Hippocampal formation (tissue), 2 donors: ENCODE results near the gene MAPRE2.
A peak's percentile ranks its signal among the peaks of the same experiment; 100 is the strongest.
"Not testable (repeated sequence)": the region's sequence is repeated elsewhere in the genome, so short reads cannot be mapped to it uniquely, and the experiment has no call there.

Source experiments
- DNase-seq, 2 donors: peaks; one replicate each; lab custom pipeline; 2025; lab: John Stamatoyannopoulos, UW

MAPRE2 gene

DNA sequence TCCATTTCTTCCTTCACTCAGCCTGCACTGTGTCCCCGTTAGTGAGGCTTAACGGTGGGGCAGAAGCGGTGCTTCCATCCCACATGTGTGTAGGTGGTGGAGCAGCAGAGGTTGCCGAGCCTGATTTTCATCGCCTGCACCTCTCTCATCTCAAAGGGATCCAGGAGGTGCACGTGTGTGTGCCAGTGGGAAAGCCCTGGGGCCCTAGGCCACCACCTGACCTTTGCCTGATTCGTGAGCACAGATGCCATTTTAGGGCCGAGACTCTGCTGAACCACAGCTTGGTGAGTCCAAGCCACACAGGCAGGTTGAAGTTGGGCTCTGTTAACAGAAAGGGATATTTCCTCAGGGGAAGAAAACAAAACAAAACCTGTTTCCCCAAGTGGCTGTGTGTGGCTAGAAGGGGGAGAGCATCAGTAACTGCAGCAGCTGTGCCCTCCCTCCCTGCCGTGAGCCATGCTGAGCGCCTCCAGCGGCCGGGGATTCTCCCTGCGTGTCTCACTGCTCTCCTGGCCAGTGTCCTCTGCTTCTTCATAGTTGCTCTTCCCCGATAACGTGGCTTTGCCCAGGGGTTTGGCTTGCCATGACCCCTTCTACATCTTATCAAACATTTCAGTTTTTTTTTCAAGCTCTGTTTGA is 81.5 kb downstream of the MAPRE2 start:
- peak; percentile 42 to 45 for DNase-seq

DNA sequence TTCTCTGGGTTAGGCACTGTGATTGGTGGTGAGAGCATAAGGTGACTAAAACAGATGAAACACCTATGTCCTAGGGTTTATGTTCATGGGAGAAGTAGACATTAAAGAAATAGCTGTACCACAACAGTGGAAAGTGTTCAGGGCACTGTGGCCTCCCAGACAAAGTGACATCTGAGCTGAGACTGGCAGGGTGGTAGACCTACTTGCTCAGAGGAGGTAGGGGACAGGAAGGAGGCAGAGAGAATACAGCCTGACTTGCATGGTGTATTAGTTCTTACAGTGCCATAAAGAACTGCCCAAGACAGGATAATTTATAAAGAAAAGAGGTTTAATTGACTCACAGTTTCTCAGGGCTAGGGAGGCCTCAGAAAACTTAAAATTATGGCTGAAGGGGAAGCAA is 82.6 kb downstream of the MAPRE2 start:
- no peak for DNase-seq

DNA sequence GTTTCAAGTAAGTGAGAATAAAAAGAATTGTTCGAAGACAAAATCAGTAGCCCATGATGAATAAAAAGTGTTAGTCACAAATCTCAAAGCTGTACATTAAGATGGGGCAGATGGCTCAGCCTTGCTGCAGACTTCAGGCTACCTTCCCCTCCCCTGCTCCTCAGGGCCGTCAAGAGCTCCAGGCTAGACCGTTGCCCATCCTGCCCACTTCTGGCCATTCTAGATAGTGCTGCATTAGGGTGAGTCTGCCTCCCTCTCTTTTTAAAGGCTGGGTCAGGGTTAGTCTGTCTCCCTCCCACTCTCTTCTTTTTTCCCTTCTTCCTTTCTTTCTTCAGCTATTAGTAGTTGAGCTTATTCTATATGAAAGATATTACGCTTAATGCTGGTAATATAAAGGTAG is 86.0 kb downstream of the MAPRE2 start:
- DNase-seq = no peak

DNA sequence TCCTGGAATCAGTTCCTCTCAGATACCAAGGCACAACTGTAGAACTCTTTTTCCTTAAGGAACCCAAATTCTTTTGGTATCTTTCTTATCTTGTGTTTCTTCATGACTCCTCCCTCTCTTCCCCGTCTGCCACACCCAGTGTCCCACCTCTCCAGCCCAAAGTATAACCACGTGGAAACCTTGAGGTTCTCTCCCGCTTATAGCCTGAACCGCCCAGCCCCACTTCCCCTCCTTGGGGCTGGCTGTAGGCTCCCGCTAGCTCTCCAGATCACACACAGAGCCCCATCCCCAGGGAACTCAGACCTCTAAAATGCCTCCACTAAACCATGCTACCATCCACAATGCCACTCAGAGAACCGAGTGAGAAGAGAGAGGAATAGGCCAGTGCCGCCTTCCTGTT is 87.5 kb downstream of the MAPRE2 start:
- DNase-seq = no peak

DNA sequence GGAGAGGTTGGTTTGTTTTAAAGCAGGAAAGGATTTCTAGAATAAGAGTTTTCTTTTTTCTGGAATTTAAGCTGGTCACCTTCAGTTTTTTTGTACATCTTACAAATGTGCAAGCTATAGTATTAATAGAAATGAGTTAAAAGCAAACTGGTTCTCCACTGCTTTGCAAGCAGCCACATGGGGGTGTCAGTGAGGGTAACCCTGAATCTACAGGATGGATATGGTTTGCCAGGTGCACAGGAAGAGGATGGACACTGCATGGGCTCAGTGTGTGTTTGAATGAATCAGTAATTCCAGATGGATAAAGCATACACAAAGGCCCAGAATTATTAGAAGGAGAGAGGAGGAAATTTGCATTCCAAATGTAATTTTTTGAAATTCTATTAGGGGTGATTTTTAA is 89.0 kb downstream of the MAPRE2 start:
- DNase-seq = no peak

DNA sequence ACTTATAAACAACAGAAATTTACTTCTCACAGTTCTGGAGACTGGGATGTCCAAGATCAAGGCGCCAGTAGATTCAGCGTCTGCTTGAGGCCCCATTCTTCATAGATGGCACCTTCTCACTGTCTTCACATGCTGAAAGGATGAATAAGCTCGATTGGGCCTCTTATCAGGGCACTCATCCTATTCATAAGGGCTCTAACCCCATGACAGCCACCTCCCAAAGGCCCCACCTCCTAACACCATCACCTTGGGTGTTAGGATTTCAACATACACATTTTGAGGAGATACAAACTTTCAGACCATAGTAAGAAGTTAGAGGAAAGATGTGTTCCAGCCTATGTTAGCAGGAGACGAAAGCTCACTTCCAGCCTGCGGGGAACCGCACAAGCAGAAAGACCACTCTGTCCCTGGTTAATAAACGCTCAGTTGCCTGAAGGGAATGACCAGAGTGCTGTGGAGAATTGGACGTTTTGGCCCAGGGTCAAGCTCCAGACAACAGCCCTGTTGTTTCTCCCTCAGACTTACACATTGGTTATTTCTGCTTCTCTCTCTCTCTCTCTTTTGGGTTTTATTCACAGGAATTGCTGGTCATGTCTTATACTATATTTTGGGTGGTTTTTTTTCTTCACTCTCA is 90.3 kb downstream of the MAPRE2 start:
- DNase-seq = peak; percentile 61 to 80

DNA sequence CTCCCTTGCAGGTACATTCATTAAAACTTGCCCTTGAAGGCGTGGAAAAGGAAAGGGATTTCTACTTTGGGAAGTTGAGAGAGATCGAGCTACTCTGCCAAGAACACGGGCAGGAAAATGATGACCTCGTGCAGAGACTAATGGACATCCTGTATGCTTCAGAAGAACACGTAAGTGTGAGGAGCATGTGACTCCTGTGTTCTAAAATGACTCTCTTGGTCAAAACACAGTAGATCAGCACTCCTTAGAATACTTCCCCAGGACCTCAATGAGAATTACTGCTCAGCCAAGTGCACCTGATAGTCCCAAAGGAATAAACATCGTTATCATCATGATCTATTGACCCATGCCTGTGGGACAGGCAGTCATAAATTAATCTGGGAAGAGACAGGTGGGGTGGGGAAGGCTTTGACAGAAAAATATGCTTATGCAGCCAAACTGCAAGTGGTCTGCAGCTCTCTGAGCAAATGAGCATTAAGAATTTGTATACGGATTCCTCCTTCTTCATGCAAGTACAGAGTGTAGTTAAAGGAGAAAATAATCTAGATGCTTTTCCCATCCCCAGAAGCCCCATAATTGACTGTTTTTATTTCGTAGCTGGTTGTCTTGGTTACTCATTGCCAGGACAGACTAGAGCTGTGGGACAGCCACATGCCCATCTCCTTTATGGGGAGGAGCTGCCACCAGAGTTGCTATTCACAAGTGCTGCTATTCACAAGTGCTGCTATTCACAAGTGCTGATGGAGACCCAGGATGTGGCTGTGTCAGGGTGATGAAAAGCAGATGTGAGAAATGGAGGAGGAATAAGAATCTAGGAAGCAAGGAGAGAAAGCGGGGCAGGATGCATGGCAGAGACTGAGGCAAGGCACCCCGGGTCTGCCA is 91.0 kb downstream of the MAPRE2 start:
- DNase-seq = no peak

DNA sequence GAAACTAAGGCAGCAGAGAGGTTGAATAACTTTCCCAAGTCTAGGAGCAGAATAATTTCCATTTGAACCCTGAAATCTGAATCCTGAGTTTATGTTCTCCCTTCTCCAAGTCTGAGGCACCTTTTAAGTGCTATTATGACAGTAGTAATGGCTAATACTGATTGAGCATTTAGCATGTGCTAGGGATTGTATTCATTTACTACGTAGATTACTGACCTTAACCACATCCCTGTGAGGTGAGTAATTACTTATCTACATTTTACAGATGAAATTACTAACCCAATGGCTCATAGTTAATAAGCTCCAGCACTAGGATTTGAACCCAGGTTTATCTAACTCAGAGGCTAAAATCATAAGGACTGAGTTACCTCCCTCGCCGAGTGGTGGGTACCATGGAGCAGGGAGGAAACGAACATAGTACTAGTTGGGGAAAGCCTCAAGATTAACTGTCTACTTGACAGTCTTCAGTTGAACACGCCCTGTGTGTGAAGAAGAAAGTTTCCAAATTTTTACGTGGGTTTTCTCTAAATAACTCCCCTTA is 93.0 kb downstream of the MAPRE2 start:
- no peak for DNase-seq

DNA sequence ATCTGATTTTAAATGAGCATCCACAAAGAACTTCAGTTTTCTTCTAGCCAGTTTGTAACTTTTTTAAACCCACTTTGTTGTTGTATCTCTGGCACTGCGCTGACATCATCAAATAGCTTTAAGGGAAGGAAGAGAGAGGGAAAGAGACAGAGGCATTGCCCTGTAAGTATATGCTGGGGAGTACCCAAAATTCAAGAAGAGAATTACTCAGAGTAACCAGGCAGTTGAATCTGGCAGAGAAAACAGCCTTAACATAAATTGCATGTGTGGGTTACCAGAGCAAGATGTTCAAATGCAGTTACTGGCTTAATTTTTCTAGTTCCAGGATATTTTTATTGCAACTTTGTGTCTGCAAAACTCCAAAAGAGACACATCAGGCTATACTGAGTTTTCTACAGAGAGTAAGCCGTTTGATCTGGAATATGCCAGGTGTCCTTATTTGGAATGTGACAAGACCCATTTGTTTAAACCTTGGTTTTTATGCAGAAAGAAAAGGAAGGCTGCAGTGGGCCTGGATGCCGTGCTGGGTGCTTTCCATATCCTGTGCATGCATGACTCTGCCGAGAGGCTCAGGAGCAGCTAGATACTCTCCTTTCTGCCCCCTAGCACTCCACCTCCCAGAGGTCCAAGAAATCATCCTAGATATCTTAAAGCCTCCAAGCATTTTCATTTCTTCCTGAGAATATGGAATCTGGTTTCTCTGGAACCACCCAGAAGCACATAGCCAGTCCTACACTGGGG is 93.7 kb downstream of the MAPRE2 start:
- DNase-seq = no peak

DNA sequence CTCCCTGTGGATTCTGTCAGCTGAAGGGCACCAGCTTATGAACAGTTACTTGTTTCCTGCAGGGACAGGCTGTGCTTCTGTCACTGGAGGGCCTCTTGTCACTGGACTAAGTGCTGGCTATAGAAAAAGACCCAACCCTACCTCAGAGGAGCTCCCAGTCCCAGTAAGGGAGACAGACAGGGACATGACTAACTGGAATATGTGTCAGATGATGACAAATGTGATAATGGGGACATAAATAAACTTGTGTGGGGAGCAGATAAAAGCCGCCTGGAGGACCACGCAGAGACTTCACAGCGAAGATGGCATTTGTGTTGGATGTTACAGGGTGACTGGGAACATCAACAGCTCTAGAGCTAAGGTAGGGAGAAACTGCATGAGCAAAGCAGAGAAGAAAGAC is 95.0 kb downstream of the MAPRE2 start:
- no peak for DNase-seq

DNA sequence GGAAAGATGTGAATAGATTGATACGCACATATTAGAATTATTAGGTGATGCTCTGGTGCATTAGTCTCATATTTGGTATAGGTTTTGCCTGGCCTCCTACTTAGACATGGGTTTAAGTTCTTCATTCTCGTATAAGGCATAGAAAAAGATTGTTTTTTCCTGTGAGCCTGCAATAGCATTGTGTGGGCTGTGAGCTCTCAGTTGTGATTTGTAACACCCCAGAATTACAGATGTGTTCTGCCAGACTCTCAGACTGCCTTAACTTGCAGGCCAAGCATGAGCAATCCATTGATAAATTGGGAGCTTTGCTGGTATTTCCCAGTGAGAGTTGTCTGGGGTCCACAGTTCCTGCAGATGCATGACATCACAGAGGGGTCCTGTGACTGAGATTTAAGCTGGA is 95.7 kb downstream of the MAPRE2 start:
- DNase-seq = no peak

DNA sequence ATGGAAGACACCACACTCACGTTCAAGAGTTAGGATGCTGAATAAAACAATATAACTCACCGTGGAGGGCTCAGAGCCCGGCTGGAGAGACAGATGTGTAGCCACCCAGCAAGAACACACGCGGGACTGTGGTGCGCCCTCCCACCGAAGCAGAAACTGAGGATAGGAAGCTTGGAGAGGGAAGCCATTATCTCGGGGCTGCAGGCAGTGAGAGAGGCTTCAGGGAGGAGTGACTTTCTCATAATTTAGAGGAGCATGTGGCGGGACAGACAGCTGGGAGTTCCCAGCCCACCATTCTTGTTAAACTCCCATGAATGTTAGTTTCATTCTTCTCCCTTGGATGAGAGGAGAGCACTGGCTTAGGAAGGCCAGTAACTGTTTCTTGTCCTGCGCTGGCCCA is 96.4 kb downstream of the MAPRE2 start:
- no peak for DNase-seq

DNA sequence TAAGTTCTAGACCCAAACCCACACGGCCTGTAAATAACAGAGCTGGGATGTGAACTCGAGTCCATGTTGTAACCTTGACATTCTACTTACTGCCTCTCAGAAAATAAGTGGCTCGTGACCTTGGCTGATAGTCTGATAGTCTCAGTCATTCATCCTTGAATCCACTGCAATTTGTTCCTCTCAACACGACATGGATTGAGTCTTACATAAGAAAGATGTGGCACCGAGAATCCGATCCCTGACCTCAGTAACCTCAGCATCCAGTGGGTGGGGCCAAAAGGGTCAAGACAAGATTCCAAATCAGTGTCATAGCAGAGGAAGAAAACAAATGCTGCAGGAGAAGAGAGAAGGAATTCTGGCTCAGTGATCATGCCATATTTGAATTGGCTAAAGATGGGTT is 97.6 kb downstream of the MAPRE2 start:
- no peak for DNase-seq

DNA sequence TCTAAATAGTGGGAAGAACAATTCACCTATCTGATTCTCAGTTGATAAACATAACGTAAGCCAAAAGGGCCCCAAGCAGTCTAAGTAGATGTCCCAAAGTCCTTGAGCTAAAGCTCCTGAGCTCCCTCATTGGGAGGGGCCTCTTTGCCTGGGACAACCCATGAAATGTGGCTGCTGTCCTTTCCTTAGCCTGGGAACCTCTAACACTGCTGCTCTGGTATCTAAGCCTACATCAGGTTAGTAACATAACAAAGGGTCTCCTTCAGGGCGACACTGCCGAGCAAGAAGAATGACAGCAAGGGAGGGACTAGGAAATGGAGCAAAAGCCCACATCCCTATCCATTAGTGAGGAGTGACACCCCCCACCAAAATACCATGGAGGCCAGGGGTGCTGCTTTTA is 98.3 kb downstream of the MAPRE2 start:
- no peak for DNase-seq

DNA sequence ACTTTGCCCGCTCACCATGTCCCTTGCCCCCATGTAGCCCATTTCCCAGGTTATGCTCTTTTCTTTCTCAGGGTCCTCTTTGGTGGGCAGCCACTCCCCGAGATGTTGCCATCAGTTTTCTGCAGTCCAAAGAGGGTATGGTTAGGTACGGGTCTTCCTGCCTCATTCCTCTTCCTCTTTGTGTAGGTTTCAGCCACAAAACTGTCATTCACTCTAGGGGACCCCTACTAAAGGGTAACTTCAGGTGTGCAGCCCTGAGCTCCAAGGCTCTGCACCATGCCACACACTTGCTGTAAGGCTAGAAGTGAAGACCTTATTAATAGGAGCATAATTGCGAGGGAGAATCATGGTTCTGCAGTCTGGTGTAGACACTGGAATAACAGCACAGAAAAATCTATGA is 99.9 kb downstream of the MAPRE2 start:
- DNase-seq = no peak

DNA sequence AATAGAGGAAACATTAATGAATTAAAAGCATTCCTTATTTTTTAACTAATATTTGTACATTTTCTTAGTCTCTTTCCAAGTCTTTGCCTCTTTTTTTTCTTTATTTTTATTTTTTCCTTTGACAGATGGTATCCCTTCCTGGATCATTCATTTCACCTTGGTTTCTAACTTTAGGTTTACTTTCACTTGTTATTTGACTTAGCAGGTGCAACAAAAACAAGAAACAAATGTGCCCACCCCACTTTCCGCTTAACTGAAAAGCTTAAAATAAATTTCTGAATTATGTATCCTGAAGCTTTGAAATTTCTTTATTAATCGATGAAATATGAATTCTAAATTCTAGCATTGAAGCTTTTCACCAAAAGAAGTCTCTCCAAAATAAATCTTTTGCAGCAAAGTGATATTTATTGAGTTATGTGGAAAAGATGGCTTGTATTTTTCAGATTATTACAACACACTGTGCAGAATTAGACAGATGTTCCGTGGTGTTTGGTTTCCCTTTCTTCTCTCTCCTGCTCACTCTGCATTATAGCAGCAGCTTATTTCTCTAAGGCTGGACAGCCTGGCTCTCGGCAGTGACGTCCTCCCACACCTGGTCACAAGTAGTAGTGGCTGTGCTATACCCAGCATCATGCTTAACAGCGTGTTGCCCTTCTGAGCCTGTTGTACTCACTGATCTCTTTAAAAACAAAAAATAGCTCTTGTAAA is 100.5 kb downstream of the MAPRE2 start:
- no peak for DNase-seq

DNA sequence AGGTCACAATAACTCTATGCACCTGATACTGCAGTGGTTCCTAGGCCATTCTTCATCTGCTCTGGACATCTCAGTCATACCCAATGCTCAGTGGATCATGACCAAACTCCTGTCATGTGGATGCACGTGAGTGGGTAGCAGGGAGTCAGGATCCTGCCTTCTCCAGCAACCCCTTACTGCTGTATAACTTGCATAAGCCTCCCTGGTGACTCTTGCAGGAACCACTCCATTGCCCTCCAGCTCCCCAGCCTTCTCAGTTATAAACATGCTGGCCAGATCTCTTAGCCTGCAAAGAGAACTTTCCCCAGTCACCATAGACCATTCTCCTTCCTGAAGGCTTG is 101.0 kb downstream of the MAPRE2 start:
- no peak for DNase-seq

DNA sequence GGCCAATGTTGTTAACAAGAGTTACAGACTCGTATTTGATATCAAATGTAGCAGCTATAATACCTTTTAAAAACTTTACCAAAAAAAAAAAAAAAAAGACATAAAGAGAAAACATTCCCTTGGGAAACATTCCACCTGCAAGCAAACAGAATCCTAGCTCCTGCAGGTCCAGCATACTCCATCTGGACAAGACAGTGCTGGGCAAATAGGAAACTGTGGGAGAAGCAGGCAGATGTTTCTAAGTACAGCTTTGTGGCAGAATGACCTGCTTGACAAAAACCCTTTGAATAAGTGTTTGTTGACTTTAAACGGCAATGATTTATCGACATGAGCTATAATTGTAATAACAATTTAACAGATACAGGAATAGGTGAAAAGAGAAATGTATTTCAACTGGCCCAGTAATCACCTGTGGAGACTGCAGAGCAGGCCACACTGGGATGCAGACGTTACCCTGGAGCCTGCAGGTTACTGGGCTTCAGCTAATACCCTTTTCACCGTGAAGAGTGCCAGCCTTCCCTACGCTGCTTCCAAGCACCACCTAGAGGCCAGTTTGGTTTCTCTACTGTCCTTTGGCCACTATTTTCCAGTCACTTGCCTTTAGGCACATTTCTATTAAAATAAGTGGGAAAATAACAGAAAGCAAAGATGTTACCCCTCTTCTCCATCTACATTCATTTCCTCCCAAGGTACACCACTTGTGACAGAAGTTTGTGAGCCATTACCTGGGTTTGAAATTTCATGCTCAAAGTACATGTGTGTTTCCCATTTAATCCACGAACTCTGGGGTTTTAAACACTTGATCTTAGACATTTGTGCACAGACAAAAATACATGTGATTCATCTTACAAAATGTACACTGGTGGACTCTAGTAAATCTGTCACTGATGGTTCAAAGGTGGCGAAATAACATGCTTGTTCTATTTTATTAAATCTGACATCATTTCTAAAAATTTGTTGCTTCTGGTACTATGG is 102.7 kb downstream of the MAPRE2 start:
- DNase-seq = peak; percentile 63 to 83

DNA sequence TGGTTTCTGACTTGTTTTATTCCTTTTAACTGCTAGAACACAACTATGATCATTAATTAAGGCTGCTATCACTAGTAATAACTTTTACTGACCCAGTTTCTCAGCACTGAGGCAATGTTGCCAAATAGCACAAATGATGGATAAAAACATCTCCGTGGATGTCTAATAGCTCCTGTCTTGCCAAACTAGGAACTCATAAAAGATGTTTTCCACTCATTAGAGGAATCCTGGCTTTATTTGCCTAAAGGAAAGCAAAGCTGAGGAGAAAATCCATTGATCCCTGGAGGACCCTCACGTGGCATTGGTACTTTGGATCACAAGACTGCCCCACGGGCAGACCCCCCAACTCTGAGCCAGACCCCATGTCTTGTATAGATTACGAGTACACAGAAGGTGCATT is 103.5 kb downstream of the MAPRE2 start:
- DNase-seq = no peak

DNA sequence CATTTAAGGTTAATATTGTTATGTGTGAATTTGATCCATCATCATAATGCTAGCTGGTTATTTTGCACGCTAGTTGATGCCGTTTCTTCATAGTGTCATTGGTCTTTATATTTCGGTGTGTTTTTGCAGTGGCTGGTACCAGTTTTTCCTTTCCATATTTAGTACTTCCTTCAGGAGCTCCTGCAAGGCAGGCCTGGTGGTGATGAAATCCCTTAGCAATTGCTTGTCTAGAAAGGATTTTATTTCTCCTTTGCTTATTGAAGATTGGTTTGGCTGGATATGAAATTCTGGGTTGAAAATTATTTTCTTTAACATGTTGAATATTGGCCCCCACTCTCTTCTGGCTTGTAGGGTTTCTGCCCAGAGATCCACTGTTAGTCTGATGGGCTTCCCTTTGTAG is 109.0 kb downstream of the MAPRE2 start:
- not testable (repeated sequence) for DNase-seq
